CD4-positive, CD25-positive, alpha-beta regulatory T cell (primary cell): ENCODE measurements around the gene SORCS1. TPM values are rescaled to one million over a fixed set of nuclear protein-coding genes. Genes with fewer than 3 reads are reported as not detected.

ENCODE experiments used
- ATAC-seq, 2 donors: fragments of 150-1000 bp; cut with Tn5 transposase; one replicate each; pipeline ENCODE4 v1.10.0; 2021; ENCODE audit warnings: low read depth in 2 of 2, moderate number of reproducible peaks in 2 of 2, moderate library complexity in 1 of 2
- DNase-seq, 3 donors: peaks; one replicate each; pipeline versions ENCODE4 v3.0.0 to v3.0.0-alpha.2; 2012 to 2022; ENCODE audit warnings: mixed read lengths in 1 of 3
- H3K27ac ChIP-seq: one replicate; pipeline ENCODE4 v1.7.0; 2013; ENCODE audit warnings: mild to moderate bottlenecking, low read length; ENCODE audit not compliant: insufficient read depth, poor library complexity, severe bottlenecking
- H3K27me3 ChIP-seq: one replicate; pipeline ENCODE4 v1.7.0; 2013; ENCODE audit warnings: low read length; ENCODE audit not compliant: control insufficient read depth, insufficient read depth
- H3K36me3 ChIP-seq: one replicate; pipeline ENCODE4 v1.7.0; 2013; ENCODE audit warnings: mild to moderate bottlenecking, low read length, moderate library complexity; ENCODE audit not compliant: control insufficient read depth, insufficient read depth
- H3K4me1 ChIP-seq: 2 replicates; pipeline ENCODE4 v1.7.0; 2013; ENCODE audit warnings: mild to moderate bottlenecking, low read length; ENCODE audit not compliant: insufficient read depth, control insufficient read depth, poor library complexity, severe bottlenecking
- H3K4me3 ChIP-seq: one replicate; pipeline ENCODE4 v1.7.0; 2013; ENCODE audit warnings: low read depth, mild to moderate bottlenecking, low read length, moderate library complexity
- H3K9me3 ChIP-seq, 2 experiments: 1 replicate in 1 of 2; 2 replicates in 1 of 2; pipeline ENCODE4 v1.7.0; 2013; ENCODE audit warnings: low read length in 2 of 2, mild to moderate bottlenecking in 1 of 2, moderate library complexity in 1 of 2; ENCODE audit not compliant: control insufficient read depth in 2 of 2
- H3K27ac Mint-ChIP-seq, 3 donors: one replicate each; pipeline ENCODE4 v1.8.0; 2020 to 2022; ENCODE audit warnings: mild to moderate bottlenecking in 3 of 3, mixed read lengths in 3 of 3, moderate library complexity in 2 of 3
- H3K27me3 Mint-ChIP-seq: one replicate; pipeline ENCODE4 v1.8.0; 2022; ENCODE audit warnings: mild to moderate bottlenecking, mixed read lengths
- H3K36me3 Mint-ChIP-seq: one replicate; pipeline ENCODE4 v1.8.0; 2020; ENCODE audit warnings: mixed read lengths
- H3K4me1 Mint-ChIP-seq, 4 donors: one replicate each; pipeline ENCODE4 v1.8.0; 2020 to 2022; ENCODE audit warnings: mixed read lengths in 4 of 4, mild to moderate bottlenecking in 1 of 4
- H3K4me3 Mint-ChIP-seq, 4 donors: one replicate each; pipeline ENCODE4 v1.8.0; 2020 to 2022; ENCODE audit warnings: mild to moderate bottlenecking in 4 of 4, mixed read lengths in 4 of 4, moderate library complexity in 3 of 4
- H3K9me3 Mint-ChIP-seq, 7 donors: one replicate each; pipeline ENCODE4 v1.8.0; 2020 to 2022; ENCODE audit warnings: mixed read lengths in 7 of 7, mild to moderate bottlenecking in 3 of 7, moderate library complexity in 2 of 7
- polyA plus RNA-seq, 4 donors: library from polyadenylated mRNA; unstranded; fragments of 300-500 nt; fragmentation: Illumina TruSeq; gene quantifications; one replicate each; pipeline ENCODE4 v1.2.3, GENCODE V29; 2021
- total RNA-seq: library from RNA; stranded (reverse); gene quantifications from one replicate; pipeline ENCODE4 v1.2.3, GENCODE V29; 2022

The SORCS1 gene
- total and polyA plus RNA-seq, 5 donors from 2014 or later = not detected

DNA sequence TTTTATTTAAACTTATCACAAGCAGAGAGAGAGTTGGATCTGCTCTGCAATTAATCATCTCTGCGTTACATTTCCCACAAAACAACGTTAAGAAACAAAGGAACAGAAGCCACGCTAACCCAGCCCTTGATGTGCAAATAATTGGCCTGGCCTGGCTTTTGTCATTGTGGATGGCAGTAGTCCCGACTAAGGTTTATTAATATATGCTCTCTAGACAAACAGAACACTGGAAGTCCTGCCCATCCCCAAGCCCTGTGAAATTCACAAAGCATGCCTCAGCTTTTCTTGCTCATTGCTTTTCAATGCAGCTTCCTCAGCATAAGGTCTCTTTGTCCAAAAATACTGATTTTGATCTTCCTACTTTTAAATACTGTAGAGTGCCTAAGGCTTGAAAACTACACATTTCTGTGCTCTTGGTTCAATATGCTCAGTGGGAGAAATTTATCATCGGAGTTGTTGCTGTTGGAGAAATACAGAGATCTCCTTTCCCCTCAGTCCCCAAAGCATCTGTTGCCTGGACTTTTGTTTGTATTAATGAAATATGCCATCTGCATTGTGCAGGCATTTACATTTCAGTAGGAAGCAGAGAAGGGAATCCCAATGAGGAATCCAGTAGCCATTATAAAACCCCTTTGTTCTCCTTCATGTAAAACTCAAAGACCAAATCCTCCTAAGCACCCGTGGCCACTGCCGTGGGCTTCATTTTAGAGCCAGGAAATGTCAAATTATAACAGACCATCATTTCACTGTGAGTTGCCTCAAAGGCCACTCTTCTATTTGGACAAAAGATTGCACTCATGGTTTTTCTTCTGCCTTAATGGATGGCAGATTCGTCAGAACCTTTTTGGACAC is 61.1 kb downstream of the SORCS1 start:
- H3K27ac ChIP-seq = no peak overlapping the region
- ATAC-seq (no peak), DNase-seq (no peak)
- H3K36me3 ChIP-seq = no peaks in the 10 kb centered on the region
- H3K4me1 ChIP-seq = no peaks in the 10 kb centered on the region
- H3K9me3 ChIP-seq = peaks cover 0 to 4% of the 10 kb centered on the region in 2 experiments
- H3K4me3 ChIP-seq = no peak overlapping the region
- no peaks in the 10 kb centered on the region for H3K27me3 Mint-ChIP-seq
- no peaks in the 10 kb centered on the region for H3K36me3 Mint-ChIP-seq
- no peaks in the 10 kb centered on the region for H3K27me3 ChIP-seq
- no peak overlapping the region for H3K27ac Mint-ChIP-seq
- no peaks in the 10 kb centered on the region for H3K4me1 Mint-ChIP-seq
- H3K9me3 Mint-ChIP-seq = peaks cover 0 to 36% (median 7%) of the 10 kb centered on the region in 7 donors
- H3K4me3 Mint-ChIP-seq = no peak overlapping the region

DNA sequence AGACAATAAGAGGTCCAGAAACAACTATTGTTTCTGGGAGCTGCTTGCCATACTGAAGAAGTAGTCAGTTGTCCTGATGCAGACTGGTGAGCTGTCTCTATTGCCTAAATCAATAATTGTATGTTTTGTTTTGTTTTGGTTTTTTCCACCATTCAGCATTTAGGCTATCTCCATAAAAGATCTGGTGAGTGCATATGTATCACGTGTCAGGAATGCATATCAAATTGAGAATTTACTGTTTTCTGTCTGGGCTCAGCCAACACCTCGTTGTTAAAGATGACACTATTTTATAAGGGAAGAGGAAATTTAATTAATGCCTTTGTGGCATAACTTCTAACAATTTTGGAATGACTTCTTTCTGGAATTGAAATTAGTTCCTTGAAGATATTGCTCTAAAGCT is 66.2 kb downstream of the SORCS1 start:
- no peak for ATAC-seq
- no peaks in the 10 kb centered on the region for H3K27me3 ChIP-seq
- H3K27ac Mint-ChIP-seq = no peak overlapping the region
- no peak for DNase-seq
- peaks cover 3 to 30% (median 7%) of the 10 kb centered on the region in 7 donors for H3K9me3 Mint-ChIP-seq
- no peaks in the 10 kb centered on the region for H3K36me3 ChIP-seq
- no peak overlapping the region for H3K4me3 Mint-ChIP-seq
- H3K36me3 Mint-ChIP-seq = no peaks in the 10 kb centered on the region
- H3K9me3 ChIP-seq = no peaks in the 10 kb centered on the region
- H3K4me1 Mint-ChIP-seq = no peaks in the 10 kb centered on the region
- H3K4me3 ChIP-seq = no peak overlapping the region
- H3K27ac ChIP-seq = no peak overlapping the region
- no peaks in the 10 kb centered on the region for H3K27me3 Mint-ChIP-seq
- no peaks in the 10 kb centered on the region for H3K4me1 ChIP-seq

DNA sequence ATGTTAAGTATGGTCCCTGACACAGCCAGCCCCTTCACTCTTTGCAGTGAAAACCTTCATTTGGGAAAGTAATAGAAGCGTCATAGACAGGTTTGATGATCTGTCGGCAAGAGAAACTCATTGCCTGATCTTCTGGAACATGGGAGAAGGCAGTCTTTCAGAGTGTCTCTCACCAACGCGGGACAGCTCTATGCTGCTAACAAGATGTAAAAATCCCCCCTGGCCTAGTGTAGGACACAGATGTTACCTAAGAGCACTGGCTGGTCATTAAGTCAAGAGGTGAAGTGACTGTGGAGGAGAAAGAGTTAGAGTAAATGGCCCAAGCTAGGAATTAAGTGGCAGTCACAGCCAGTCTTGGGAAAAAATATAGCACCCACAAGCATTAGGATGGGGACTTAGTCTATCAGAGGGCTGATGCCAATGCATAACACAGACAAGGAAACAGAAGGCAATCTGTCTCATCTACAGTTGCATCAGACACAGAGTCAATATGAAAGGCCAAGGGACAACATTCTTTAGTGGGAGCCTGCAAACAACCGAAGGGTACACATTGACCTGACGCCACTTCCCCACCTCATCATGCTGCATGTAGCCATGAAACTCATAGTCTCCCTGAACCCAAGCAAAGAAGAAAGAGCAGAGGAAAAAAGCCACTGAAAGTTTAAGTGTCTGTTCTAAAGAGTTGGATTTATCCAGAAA is 69.5 kb downstream of the SORCS1 start:
- Mint-ChIP-seq H3K36me3 (no peaks in the 10 kb centered on the region), H3K4me3 (no peak overlapping the region), H3K4me1 (no peaks in the 10 kb centered on the region), H3K27me3 (no peaks in the 10 kb centered on the region), H3K9me3 (peaks cover 7 to 26% (median 10%) of the 10 kb centered on the region in 7 donors), H3K27ac (peak overlapping the region in 1 of 3 donors; percentile 2)
- Histone ChIP-seq H3K27ac (no peak overlapping the region), H3K4me3 (no peak overlapping the region), H3K36me3 (no peaks in the 10 kb centered on the region), H3K27me3 (no peaks in the 10 kb centered on the region), H3K4me1 (no peaks in the 10 kb centered on the region), H3K9me3 (no peaks in the 10 kb centered on the region)
- no peak for ATAC-seq
- DNase-seq = no peak

DNA sequence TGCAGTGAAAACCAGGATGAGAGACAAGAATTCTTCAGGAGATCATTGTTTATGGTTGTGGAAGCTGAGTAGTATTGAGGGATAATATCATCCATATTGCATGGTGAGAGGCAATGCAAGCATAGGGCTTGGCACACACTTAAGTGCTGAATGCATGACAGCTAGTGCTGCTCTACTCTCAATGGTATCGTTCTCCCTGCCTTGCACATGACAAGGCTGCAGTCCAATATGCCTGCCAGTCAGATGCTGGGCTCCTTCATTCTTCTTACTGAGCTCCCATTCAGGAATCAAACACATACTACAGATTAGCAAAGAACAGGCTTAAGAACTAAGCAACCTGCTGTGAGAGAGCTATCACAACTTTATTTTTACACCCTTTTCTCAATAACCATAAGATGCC is 72.2 kb downstream of the SORCS1 start:
- H3K9me3 ChIP-seq = no peaks in the 10 kb centered on the region
- no peak overlapping the region for H3K27ac Mint-ChIP-seq
- no peaks in the 10 kb centered on the region for H3K36me3 ChIP-seq
- H3K4me3 Mint-ChIP-seq = no peak overlapping the region
- H3K4me1 Mint-ChIP-seq = no peaks in the 10 kb centered on the region
- peaks cover 6 to 22% (median 12%) of the 10 kb centered on the region in 7 donors for H3K9me3 Mint-ChIP-seq
- ATAC-seq = no peak
- DNase-seq = no peak
- no peak overlapping the region for H3K27ac ChIP-seq
- H3K27me3 Mint-ChIP-seq = no peaks in the 10 kb centered on the region
- H3K4me3 ChIP-seq = no peak overlapping the region
- no peaks in the 10 kb centered on the region for H3K27me3 ChIP-seq
- H3K4me1 ChIP-seq = no peaks in the 10 kb centered on the region
- no peaks in the 10 kb centered on the region for H3K36me3 Mint-ChIP-seq

DNA sequence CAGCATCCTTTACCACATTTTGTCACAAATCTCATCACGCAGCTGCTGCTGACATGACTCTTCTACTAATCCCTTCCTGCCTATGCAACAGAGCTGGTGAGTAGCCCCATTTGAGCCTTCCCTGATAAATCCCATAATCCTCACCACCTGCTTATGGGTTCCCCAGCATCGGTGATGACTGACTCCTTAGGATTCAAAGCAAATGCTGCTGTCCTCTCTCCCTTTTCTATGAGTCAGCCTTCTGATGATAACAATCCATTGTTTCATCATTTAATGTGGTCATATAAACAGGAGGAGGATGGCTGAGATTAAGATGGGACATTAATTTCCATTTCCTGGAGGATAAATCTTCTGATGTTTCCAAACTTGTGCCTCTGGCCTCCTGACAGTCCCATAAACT is 73.4 kb downstream of the SORCS1 start:
- Mint-ChIP-seq H3K27ac (no peak overlapping the region), H3K4me1 (no peaks in the 10 kb centered on the region), H3K9me3 (peaks cover 4 to 21% (median 10%) of the 10 kb centered on the region in 7 donors), H3K4me3 (no peak overlapping the region), H3K27me3 (no peaks in the 10 kb centered on the region), H3K36me3 (no peaks in the 10 kb centered on the region)
- Histone ChIP-seq H3K4me1 (no peaks in the 10 kb centered on the region), H3K27me3 (no peaks in the 10 kb centered on the region), H3K27ac (no peak overlapping the region), H3K36me3 (no peaks in the 10 kb centered on the region), H3K9me3 (no peaks in the 10 kb centered on the region), H3K4me3 (no peak overlapping the region)
- ATAC-seq (no peak), DNase-seq (no peak)

DNA sequence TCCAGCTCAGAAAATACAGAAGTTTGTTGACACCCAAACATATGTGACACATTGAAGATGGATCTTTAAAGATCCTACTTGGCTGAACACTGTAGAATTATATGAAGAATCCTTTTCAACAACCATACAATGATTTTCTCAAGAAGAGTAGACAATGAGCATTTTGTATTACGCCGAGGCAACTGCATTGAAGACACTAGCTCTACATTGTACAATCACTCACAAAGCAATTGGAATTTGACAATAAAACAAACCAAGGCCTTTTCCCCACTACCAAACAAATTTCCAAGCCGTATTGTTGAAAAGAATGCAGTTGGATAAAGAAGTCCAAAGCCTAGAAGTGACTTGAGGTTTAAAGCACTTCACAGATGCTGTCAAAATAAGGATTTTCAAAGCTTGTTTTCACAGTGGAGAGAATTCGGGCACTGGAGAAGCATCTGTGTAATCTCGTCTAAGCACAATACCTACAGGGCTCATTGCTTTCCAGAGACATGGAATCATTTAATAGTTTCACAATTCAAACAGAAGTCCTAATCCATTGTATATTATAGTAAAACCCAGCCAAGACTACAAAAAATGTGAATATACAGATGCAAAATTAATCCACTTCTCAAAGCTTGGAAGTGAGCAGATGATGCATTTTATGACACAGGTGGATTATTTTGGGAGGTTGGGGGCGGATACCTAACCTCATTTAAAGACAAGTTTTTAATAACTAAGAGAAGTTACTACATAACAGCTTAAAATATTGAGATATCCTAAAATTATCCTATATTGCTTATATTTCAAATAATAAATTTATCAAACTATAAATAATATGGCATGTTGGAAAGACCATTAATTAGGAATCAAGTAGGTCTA is 78.6 kb downstream of the SORCS1 start:
- H3K36me3 ChIP-seq = no peaks in the 10 kb centered on the region
- Mint-ChIP-seq H3K27ac (no peak overlapping the region), H3K36me3 (no peaks in the 10 kb centered on the region), H3K4me3 (no peak overlapping the region), H3K9me3 (peaks cover 0 to 31% (median 8%) of the 10 kb centered on the region in 7 donors), H3K27me3 (no peaks in the 10 kb centered on the region), H3K4me1 (no peaks in the 10 kb centered on the region)
- H3K4me1 ChIP-seq = no peaks in the 10 kb centered on the region
- no peaks in the 10 kb centered on the region for H3K27me3 ChIP-seq
- H3K4me3 ChIP-seq = no peak overlapping the region
- H3K27ac ChIP-seq = no peak overlapping the region
- ATAC-seq (no peak), DNase-seq (no peak)
- H3K9me3 ChIP-seq = no peaks in the 10 kb centered on the region

DNA sequence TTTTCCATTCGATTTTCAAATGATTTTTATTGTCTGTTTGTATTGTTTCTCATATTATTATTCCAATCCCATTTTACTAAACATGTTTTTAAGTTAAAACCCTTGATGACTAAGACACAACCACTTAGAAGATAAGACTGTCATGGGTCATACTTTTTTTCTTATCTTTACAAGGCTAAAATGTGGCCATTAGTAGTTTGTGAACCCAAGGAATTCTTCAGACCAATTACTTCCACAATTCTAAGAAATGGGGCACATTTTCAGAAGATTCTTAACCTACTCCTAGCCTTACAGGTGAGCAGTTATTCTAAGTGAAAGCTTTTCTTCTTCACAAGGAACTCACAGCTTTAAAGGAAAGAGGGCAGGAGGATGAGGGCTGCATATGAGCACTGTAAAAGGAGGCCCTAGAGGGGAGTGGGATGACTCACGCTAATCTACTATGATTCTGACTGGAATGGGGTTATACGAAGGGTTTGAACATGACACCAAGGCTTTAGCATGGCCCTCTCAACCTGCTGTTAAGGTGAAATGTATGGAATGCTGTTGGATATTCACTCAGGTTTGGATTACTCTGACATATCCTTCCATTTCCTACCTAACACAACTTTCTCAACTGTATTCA is 81.0 kb downstream of the SORCS1 start:
- no peaks in the 10 kb centered on the region for H3K9me3 ChIP-seq
- peaks cover 0 to 23% (median 6%) of the 10 kb centered on the region in 7 donors for H3K9me3 Mint-ChIP-seq
- no peaks in the 10 kb centered on the region for H3K36me3 Mint-ChIP-seq
- no peak for DNase-seq
- H3K4me3 Mint-ChIP-seq = no peak overlapping the region
- H3K27ac ChIP-seq = no peak overlapping the region
- no peak overlapping the region for H3K27ac Mint-ChIP-seq
- H3K27me3 ChIP-seq = no peaks in the 10 kb centered on the region
- no peaks in the 10 kb centered on the region for H3K4me1 Mint-ChIP-seq
- no peak for ATAC-seq
- no peak overlapping the region for H3K4me3 ChIP-seq
- H3K36me3 ChIP-seq = no peaks in the 10 kb centered on the region
- no peaks in the 10 kb centered on the region for H3K27me3 Mint-ChIP-seq
- H3K4me1 ChIP-seq = no peaks in the 10 kb centered on the region
